GM03348 (cell line): ENCODE measurements around the gene OAT.

Source experiments
- DNase-seq: peaks from one replicate; pipeline ENCODE4 v3.0.0; 2012; ENCODE audit warnings: low spot score

OAT gene

GRCh38 chr10:124353091-124353815 lies 65.5 kb downstream of the OAT start:
- DNase-seq = no peak

DNA sequence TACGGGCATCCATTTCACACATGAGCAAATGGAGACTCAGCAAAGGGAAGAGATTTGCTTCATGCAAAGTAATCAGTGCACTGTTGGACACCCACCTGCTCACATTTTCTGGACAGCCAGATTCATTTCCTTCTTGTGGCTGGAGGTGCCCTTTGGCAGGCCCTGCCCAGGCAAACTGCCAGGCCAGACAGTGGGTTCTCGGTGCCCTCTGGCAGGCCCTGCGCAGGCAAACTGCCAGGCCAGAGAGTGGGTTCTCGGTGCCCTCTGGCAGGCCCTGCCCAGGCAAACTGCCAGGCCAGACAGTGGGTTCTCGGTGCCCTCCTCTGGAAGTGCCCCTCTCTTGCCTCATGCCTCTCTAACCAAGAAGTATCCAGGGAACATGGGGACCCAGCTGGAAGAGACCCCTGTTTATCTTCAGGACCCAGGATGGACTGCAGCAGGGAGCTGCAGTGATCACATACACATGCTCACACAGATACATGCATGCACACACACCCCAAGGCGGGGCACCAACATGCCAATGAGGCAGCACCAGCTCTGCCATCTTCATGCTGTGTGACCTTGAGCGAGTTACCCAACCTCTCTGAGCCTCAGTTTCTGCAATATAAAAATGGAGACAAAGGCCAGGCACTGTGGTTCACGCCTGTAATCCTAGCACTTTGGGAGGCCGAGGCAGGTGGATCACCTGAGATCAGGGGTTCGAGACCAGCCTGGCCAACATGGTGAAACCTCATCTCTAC lies 67.1 kb downstream of the OAT start:
- DNase-seq = no peak

DNA sequence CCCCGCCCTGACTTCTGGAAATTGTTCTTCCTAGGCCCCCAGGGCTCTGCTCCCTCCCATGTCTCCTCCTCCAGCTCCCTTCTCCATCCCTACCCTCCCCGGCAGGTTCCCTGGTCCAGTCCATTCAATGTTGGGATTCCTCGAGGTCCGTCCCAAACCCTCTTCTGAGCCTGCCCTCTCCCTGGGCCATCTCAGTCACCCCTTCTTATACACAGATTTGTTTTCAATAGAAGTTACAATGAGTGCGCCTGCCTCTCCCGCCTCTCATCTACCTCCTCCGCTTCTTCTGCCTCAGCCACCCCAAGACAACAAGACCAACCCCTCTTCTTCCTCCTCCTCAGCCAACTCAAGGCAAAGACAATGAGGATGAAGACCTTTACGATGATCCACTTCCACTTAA lies 67.9 kb downstream of the OAT start:
- no peak for DNase-seq

DNA sequence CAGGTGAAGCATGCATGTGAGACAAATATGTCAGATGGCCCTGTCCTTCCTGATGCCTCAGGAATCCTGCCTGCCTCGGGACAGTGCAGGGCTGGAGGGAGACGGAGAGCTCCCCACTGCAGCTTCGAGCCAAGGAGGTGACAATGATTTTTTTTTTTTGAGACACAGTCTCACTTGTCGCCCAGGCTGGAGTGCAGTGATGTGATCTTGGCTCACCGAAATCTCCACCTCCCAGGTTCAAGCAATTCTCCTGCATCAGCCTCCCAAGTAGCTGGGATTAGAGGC lies 68.8 kb downstream of the OAT start:
- DNase-seq = no peak

- DNase-seq = no peak
Observed at GRCh38 chr10:124349231-124349995, 69.3 kb downstream of the OAT start.

DNA sequence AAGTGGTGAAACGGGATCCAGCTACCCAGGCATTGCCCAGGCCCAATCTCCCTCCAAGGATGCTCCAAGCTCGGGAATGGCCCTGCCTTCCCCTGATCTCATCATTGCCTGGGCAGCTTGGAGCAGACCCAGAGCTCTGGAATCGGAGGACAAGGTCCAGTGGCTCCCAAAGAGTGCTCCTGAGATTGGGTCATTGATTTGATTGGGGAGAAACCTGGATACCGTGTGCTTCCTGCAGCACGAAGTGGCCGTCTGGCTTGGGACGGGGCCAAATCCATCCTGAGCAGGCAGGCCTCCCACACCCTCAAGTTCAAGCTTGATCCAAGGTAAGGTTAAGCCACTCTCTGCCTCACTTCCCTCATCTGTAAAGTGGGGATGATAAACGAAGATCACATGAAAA lies 69.9 kb downstream of the OAT start:
- no peak for DNase-seq

- no peak for DNase-seq
Observed at GRCh38 chr10:124347956-124348355, 70.8 kb downstream of the OAT start.
